ENCODE data around the gene BMERB1.
"Not testable (repeated sequence)": the region's sequence is repeated elsewhere in the genome, so short reads cannot be mapped to it uniquely, and the experiment has no call there.

The BMERB1 gene

DNA sequence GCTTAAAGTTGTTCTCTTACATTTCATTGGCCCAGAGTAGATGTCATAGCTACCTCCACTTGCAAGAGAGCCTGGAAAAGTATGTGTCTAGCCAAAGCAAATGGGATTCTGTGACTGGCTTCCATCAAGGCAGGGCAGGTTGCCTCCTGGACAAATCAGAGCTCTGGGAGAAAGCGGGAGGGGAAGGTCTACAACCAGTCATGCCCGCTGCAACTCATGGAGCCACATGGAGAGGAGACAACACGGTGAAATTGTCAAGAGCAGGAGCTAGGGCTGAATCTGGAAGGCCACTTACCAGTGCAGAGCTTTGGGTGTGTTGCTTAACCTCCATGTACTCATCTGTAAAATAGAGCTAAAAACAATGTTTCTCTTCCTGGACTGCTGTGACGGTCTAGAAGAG is 124.8 kb downstream of the BMERB1 start:
- no peak for DNase-seq (ENCODE audit: low read depth)

DNA sequence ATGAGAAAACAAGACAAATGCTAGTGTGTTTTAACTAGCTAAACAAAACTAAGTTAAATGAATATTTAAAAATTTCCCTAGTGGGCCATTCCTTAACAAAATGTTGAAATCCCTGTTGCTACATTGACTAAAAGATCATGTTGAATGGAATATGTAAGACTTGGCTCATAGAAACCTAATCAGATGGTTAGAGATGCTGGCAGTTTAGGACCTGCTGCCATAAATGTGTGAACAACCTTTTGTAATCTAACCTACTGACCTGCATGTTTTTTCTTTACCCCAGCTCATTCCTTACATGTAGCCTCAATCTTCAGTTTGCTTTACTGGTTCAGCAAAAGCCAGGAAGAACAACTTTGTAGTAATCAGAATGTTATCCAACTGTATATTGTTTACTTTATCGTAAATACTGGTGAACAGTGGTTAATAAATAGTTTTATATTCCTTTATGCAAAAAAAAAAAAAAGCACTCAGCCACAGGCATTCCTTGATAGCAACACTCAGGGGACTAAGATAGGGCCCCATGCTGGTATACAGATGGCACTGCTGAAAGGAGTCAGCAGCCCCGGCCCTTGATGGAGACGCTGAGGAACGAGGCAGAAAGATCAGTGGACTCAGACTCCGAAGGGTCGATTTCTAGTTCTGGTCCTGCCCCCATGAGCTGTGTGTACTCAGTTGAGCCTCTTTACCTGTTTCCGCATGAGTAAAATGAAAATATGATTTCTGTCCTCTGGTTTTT is 130.4 kb downstream of the BMERB1 start:
- DNase-seq (ENCODE audit: low read depth): no peak

- DNase-seq (ENCODE audit: low read depth): no peak
These were observed 131.7 kb downstream of the BMERB1 start for GRCh38 chr16:15566095-15566494.

GRCh38 chr16:15567823-15568222 is 133.4 kb downstream of the BMERB1 start:
- no peak for DNase-seq (ENCODE audit: low read depth)

GRCh38 chr16:15570666-15571065 is 136.3 kb downstream of the BMERB1 start:
- not testable (repeated sequence) for DNase-seq (ENCODE audit: low read depth)

GRCh38 chr16:15571557-15571956 is 137.2 kb downstream of the BMERB1 start:
- DNase-seq (ENCODE audit: low read depth): no peak

- no peak for DNase-seq (ENCODE audit: low read depth)
These were observed 138.1 kb downstream of the BMERB1 start for GRCh38 chr16:15572329-15573001.

DNA sequence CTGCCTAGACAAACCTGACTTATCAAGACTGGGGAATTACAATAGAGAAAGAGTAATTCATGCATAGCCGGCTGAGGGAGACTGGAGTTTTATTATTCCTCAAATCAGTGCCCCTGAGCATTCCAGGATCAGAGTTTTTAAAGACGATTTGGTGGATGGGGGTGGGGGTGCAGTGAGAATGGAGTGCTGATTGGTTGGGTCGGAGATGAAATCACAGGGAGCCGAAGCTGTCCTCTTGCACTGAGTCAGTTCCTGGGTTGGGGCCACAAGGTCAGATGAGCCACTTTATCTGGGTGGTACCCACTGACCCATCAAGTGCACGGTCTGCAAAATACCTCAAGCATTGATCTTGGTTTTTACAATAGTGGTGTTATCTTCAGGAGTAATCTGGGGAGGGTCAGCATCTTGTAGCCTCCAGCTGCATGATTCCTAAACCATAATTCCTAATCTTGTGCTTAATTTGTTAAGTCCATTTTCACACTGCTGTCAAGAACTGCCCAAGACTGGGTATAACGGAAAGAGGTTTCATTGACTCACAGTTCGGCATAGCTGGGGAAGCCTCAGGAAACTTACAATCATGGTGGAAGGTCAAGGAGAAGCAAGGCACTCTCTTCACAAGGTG is 139.0 kb downstream of the BMERB1 start:
- no peak for DNase-seq (ENCODE audit: low read depth)

- not testable (repeated sequence) for DNase-seq (ENCODE audit: low read depth)
These were observed 139.7 kb downstream of the BMERB1 start for GRCh38 chr16:15573896-15574613.

GRCh38 chr16:15574614-15574948 is 140.2 kb downstream of the BMERB1 start:
- no peak for DNase-seq (ENCODE audit: low read depth)

DNA sequence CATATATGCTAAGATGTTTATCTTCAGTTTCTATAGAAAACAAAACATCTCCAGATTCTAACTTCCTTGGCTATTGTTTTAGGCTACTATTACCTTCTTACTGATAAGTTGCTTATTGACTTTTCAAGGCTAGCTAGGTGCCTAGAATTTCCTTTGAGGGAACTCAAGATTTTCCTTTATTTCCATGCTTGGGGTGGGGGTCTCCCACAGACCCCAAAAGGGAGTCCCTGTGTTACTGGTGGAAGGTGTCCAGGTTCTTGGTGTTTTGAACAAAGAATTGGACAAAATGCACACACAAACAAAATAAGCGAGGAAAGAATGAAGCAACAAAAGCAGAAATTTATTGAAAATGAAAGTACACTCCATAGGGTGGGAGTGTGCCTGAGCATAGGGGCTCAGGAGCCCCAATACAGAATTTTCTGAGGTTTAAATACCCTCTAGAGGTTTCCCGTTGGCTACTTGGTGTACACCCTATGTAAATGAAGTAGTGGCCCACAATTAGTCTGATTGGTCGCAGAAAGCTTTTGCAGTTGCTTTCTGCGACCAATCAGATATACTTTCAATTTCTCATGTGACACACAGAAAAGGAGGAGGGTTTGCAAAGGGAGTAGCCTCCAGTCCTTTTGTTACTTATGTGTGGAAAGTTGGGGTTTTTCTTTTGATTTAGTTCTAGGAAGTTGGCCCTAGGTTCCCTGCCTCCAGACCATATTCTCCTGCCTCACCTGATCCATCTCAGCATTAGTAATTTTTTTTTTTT is 141.1 kb downstream of the BMERB1 start:
- no peak for DNase-seq (ENCODE audit: low read depth)

DNA sequence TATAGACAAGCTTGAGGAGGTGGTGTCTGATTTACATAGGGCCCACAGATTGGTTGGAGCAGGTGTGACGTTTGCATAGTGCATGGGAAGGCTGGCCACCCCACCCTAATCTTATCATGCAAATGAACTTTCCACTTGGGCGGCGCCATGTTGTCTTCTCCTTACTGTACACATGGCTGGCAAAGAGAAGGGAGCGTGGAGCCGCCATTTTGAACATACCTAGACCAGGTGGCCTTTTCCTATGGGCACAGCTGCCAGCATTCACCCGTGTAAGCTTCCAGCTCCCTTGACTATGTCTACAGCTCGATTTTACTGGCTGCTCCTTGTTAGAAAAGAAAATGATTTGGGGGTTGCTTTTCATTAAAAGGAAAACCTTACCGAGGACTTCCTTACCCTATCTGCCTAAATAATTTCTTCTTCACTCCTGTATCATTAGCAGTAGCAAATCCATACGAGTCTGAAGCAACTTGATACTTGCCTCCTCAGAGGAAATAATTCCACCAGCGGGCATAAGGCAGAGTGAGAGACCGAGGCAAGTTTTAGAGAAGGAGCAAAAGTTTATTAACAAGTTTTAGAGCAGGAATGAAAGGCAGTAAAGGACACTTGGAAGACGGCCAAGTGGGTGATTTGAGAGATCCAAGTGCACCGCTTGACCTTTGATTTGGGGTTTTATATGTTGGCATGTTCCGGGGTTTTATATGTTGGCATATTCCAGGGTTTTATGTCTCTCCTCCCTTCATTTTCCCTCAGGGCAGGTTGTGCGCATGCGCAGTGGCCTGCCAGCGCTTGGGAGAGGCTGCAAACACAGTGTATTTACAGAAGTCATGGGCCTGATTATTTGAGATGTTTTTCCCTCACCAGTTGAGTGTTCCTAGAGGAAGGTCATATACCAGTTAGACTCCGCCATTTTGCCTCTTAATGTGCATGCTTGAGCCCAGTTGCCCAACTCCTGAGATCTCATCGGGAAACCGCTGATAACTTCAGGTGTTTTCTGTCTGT is 142.9 kb downstream of the BMERB1 start:
- DNase-seq (ENCODE audit: low read depth): no peak

GRCh38 chr16:15578824-15579223 is 144.4 kb downstream of the BMERB1 start:
- no peak for DNase-seq (ENCODE audit: low read depth)

DNA sequence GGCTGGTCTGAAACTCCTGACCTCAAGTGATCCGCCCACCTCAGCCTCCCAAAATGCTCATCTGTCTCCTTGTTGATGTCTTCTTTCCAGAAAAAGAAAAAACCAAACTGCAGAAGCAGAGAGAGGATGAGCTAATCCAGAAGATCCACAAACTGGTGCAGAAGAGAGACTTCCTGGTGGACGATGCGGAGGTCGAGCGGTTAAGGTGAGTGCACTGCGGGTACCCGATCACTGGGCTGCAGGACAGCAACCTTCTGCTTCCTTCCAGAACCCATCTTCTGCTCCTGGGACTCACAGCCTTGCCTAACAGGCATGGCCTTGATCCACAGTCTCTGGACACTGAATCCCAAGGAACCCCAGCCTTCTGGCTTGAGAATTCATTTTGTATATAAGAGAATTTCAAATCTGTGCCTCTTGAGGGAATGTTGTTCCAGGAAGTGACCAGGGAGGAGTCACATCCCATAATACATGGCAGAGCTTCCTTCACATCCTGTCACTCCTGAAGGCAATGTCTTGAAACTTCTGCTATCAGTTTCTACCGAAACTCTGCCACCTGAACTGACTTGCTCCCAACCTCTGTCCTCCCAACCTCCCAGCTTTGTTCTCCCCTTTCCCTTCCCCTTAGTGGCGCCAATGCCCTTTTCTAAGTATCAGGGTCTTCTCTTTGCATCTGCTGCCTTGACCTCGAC is 146.9 kb downstream of the BMERB1 start:
- no peak for DNase-seq (ENCODE audit: low read depth)

GRCh38 chr16:15583526-15583925 is 149.1 kb downstream of the BMERB1 start:
- no peak for DNase-seq (ENCODE audit: low read depth)

DNA sequence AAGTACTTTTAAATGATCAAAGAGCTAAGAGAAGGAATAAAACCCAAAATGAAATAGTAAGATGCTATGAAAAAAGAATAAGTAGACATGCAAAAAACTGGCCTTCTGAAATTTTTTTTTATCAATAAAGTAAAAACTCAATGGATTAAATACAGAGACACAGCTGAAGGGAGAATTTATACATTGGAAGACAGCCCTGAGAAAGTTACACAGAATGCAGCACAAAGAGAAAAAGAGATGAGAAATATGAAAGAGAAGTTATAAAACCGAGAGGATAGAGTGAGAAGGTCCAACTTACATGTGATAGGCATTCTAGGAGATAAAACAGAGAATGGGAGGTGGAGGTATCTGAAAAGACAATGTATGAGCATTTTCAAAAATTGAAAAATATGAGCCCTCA is 151.6 kb downstream of the BMERB1 start:
- DNase-seq (ENCODE audit: low read depth): no peak

DNA sequence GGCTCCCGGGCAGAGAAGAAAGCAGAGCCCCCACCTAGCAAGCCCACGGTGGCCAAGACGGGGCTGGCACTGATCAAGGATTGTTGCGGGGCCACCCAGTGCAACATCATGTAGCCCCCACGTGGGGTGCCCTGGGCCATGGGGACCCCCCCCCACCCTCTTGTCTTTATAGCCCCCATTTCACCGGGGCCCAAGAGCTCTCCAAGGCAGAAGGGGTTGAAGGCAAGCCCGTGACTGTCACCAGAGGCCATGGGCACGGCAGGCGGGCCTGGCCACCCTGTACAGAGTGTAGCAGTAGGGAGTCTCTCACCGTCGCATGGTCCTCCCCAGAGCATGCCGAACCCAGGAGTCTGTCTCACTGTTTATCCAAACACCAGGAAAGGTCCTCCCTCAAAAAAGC is 152.3 kb downstream of the BMERB1 start:
- DNase-seq (ENCODE audit: low read depth): no peak

DNA sequence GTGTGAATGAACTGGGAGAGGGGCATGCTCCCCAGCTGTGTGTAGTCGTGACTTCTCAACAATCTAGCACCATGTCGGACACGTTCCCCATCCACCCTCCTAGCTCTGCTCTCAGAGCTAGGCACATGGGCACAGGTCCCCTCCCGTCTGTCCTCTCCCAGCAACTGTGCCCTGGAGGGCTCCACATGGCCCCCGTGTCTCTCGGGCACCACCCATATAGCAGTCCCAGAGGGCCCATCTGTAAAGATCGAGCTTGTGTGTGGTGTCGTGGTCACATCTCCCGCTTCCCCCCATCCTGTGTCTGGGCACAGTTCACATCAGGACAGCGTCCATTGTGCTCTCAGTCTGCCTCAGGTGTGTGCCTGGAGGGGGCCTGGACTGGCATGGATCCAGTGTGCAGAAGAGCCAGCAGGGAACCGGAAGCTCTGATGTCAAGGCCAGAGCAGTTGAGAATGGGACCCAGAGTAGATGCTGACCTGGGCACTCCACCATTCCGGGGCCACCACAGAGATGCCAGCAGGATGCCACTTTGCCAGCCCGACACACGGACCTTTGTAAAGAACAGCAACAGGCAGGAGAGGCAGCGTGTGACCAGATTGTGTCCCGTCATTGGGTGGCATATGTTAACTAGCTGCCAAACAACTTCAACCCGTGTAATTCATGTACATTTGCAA is 152.9 kb downstream of the BMERB1 start:
- no peak for DNase-seq (ENCODE audit: low read depth)

- no peak for DNase-seq (ENCODE audit: low read depth)
These were observed 157.9 kb downstream of the BMERB1 start for GRCh38 chr16:15592324-15592723.

- DNase-seq (ENCODE audit: low read depth): no peak
These were observed 158.8 kb downstream of the BMERB1 start for GRCh38 chr16:15593235-15593634.
